GM19455 (cell line): Measurements from ENCODE around the gene NBPF4.
"Not testable (repeated sequence)": the region's sequence is repeated elsewhere in the genome, so short reads cannot be mapped to it uniquely, and the experiment has no call there.

Source experiments
- ATAC-seq: cut with Tn5 transposase; IDR thresholded peaks from one replicate; pipeline ENCODE4 v1.9.1; 2021; ENCODE audit not compliant: unreplicated experiment

The NBPF4 gene

DNA sequence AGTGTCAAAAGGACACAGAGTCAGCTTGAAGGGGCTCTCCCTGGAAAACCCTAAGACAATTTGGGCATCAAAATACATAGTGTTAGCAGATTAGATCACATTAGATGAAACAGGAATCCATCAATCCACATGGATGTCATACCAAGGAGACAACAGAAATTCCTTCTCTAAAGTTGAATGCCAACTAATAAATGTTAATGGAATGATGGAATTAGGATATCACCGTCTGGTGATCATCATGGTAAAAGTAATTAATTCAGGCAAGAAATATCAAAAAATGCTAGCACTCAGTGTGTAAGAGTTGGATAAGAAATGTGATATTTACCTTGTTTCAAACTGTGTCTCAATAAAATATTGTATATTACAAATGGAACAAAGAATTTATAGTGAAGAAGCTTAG is 32.9 kb downstream of the NBPF4 start:
- ATAC-seq: no peak

DNA sequence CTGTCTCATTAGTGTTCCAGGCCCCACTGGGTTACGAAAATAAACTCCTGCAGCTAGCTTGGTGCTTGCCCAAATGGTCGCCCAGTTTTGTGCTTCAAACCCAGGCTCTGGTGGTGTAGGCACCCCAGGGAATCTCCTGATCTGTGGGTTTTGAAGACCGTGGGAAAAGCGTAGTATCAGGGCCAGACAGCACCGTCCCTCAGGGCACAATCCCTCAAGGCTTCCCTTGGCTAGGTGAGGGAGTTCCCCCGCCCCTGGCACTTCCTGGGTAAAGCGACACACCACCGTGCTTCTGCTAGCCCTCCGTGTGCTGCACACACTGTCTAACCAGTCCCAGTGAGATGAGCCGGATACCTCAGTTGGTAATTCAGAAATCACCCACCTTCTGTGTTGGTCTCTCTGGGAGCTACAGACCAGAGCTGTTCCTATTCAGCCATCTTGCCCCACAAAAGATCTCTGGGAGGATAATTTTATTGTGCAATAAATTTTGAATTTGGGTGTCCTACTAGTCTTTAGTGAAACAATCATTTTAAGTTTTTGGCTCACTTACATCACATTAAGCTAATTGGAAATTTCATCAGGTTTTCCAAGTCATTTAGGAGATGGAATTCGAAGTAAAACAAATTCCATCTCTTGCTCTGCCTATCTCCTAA is 34.3 kb downstream of the NBPF4 start:
- no peak for ATAC-seq

DNA sequence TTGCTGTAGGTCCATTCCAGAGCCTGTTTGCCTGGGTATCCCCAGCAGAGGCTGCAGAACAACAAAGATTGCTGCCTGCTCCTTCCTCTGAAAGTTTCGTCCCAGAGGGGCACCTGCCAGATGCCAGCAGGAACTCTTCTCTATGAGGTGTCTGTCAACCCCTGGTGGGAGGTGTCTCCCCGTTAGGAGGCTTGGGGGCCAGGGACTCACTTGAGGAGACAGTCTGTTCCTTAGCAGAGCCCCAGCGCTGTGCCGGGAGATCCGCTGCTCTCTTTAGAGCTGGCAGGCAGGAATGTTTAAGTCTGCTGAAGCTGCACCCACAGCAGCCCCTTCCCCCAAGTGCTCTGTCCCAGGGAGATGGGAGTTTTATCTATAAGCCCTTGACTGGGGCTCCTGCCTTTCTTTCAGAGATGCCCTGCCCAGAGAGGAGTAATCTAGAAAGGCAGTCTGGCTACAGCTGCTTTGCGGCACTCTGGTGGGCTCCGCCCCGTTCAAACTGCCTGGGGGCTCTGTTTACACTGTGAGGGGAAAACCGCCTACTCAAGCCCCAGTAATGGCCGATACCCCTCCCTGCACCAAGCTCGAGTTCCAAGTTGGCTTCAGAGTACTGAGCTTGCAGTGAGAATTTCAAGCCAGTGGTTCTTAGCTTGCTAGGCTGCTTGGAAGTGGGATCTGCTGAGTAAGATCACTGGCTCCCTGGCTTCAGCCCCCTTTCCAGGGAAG is 35.0 kb downstream of the NBPF4 start:
- no peak for ATAC-seq

DNA sequence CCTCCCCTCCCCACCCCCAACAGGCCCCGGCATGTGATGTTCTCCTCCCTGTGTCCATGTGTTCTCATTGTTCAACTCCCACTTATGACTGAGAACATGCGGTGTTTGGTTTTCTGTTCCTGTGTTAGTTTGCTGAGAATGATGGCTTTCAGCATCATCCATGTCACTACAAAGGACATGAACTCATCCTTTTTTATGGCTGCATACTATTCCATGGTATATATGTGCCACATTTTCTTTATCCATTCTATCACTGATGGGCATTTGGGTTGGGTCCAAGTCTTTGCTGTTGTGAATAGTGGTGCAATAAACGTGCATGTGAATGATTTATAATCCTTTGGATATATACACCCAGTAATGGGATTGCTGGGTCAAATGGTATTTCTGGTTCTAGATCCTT is 40.3 kb downstream of the NBPF4 start:
- not testable (repeated sequence) for ATAC-seq

DNA sequence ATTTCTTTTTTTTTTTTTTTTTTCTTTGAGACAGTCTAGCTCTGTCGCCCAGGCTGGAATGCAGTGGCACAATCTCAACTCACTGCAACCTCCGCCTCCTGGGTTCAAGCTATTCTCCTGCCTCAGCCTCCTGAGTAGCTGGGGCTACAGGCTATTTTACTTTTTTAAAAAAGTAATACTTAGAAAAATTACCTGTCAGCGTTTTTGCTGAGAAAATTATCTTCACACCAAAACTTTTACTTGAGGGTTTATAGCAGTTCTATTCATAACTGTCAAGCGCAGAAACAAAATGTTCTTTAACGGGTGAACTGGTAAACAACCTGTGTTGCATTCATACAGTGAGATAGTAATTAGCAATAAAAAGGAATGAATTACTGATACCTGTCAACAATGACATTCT is 42.2 kb downstream of the NBPF4 start:
- ATAC-seq: no peak

DNA sequence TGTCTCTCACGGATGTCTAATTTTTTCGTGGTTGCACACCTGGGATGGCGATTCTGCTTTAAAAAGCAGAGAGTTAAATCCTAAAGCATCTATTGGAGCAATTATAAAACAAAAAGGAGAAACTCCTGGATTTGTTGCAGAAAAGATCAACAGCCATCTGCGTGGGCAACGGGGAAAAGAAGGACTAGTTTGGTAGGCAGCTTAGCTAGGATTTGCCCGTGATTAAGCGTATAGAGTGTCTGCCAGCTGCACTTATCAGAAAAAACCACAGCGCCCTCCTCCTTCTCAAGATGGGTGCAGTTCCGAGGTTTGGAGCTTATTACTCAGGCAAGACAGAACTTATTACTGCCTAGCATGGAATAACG is 43.2 kb downstream of the NBPF4 start:
- no peak for ATAC-seq

DNA sequence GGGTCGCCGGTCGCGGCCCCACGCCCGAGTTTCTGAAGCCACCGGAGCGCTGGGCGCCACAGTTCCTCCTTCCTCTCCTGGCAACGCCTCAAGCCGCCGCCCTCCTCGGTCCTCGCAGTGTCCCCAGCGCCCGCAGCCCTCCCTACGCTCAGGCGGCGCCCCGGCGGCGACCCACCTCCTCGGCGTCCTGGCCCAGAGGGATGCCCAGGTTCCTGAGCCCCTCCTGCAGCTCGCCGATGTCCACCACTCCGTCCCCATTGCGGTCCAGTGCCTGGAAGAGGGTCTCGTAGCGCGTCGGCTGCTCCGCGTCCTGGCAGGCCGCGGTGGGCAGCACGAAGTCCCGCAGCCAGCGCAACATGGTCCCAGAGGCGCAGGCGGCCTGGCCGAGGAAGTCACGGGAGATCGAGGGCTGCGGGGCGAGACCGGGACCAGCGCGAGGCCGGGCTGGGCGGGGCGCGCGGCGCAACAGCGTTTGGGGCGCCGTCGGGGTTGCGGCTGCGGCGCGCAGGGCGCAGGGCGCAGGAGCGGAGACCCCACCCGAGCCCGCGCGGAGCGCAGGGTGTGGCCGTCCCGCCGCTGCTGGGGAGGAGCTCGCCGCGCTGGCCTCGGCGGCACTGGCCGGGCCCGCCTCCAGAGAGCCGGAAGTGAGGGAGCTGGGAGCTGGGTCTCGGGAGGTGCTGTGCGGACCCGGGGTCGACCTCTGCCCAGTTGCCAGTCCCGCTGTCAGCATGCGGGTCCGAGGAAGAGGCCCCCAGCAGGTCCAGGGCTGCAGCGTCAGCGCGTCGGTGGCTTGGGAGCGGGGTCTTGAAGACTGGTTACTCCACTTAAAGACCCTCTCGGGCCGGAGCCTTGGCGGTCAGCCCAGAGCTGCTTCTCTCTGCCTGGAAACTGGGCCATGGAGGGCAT is 43.8 kb downstream of the NBPF4 start, which contains the start of gene SLC25A24:
Gene SLC25A24, minus strand, starts transcription at position 563 of the 906 bp plus-strand sequence. Its CDS starts 205 bp downstream, at position 358.
- peak; percentile 89 for ATAC-seq

DNA sequence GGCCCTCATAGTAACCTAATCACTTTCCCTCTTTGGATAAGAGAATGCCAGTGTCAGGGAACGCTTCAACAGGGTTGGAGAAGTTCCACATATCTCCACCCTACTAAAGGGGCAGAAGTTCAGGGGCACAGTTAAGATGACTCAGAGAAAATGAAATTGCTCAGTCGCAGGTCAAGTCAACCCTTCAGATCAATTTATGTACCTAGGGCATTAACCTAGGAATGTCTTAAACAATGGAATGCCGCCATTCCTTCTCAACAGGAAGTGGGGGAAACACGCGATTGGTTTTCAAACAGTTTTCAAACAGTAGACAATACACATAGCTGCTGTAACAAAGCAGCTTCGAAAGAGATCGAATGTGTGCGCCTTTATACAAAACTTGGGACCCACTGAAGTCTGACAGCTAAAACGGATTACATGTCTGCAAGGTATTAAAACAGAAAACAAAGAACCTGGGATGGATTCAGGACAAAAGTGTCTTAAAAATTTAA is 44.6 kb downstream of the NBPF4 start:
- no peak for ATAC-seq

DNA sequence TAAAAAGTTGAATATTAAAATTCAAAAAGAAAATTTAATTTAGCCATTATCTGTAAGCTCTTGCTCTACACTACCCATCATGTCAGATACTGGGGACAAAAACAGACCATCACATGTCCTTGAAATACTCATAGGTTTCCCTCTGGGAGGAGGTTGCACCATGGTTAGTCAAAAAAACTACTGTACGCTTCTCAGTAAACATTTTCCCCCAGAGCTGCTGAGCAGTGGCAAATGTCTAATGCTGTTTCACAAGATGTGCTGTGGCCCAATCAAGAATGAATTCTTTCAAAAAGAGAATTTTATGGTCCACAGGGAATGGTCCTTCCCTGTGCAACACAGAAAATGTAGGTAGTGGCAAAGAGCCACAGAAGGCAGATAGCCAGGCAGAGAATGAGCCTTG is 49.8 kb downstream of the NBPF4 start:
- ATAC-seq: no peak

DNA sequence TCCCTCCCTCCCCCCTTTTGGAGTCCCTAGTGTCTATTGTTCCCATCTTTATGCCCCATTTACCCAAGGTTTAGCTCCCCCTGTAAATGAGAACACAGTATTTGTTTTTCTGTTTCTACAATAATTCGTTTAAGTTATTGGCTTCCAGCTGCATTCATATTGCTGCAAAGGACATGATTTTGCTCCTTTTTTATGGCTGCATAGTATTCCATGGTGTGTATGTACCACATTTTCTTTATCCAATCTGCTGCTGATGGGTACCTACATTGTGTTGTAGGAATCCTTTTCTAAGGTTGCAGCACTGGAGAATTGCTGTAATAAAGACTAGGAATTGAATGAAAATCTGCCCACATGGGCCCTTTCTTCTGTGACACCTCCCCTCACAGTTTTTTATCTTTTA is 50.5 kb downstream of the NBPF4 start:
- no peak for ATAC-seq

DNA sequence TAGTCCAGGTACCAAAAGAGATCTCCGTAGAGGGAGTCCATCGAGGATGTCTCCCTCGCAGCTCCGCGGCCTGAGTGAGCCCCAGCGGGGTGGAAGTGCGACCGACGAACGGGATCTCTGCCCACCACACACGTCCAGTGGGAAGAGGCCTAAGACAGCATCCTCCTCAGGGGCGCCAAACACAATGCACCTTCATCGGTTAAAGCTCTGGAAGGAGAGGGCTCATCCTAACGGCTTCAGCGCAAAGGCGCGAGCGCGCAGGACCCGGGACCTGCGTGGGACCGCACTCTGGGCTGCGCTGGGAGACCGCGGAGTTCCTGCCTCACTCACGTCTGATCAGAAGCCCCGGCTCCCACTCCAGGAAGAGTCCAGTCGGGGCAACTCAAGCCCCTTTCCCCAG is 51.3 kb downstream of the NBPF4 start:
- no peak for ATAC-seq

DNA sequence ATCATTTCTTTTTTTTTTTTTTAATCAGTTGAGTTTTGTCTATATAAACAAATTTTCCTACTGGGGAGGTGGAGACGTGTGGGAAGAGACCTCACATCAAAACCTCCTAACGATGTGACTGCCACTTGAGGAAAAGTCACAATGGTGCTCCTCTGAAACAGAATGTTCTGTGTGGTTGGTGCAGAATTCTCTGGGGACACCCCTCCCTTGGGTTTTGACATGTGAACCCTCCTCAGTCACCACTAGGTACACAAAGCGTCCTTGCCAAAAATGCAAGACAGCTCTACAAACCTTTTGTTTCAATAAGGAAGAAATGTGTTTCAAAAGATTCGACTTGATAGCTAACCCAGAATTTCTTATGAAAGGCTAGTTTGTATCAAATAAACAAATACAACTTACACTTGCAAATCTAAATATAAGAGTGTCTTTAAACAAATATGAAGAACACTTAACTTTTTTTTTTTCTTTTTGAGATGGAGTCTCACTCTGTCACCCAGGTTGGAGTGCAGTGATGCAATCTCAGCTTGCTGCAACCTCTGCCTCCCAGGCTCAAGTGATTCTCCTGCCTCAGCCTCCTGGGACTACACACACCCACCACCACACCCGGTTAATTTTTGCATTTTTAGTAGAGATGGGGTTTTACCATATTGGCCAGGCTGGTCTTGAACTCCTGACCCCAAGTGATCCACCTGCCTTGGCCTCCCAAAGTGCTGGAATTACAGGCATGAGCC is 53.0 kb downstream of the NBPF4 start:
- ATAC-seq: no peak

DNA sequence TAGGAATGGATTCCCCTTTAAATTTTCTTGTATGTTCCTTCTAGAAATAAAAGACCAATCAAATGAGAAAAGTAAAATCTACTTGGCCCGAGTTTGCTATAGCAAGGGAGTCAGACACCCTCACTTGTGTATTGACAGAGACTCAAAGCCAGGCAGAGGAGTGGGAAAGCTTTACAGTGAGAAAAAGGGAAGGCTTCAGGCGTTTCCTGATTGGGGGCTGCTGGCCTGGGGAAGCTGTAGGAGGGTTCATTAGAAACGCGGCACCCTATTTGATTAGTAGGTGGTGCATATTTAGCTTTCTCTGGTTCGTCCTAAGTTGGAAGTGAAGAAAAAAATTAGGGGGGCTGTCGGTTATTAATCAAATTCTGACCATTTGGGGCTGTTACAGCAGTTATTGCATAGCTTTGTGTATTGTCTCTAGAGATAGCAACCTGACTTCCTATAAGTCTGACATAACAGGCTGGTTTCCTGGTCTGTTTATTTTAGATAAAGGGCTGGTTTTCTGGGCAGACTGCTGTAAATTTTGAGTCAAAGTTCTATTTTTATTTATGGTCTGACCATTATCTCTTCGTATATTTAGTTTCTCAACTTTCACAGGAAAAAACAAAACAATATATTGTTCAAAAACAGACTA is 53.8 kb downstream of the NBPF4 start:
- no peak for ATAC-seq

DNA sequence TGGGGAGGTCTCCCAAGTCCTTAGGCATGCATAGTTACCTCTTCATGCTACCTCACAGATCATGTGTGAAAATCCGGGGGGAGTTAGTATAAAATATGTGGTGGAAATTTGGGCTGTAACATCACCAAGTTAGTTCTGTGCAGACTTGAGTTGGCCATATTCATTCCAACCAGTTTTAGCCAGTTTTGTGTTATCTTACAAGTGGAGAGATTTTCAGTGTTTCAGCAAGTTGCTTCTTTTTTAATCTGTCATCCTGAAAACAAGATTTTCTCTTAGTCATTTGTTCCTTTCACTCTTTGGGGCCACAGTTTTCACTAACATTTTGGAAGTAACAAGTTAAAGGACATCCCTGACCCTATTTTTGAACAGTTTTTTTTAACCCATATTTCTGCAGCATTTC is 55.1 kb downstream of the NBPF4 start:
- no peak for ATAC-seq

DNA sequence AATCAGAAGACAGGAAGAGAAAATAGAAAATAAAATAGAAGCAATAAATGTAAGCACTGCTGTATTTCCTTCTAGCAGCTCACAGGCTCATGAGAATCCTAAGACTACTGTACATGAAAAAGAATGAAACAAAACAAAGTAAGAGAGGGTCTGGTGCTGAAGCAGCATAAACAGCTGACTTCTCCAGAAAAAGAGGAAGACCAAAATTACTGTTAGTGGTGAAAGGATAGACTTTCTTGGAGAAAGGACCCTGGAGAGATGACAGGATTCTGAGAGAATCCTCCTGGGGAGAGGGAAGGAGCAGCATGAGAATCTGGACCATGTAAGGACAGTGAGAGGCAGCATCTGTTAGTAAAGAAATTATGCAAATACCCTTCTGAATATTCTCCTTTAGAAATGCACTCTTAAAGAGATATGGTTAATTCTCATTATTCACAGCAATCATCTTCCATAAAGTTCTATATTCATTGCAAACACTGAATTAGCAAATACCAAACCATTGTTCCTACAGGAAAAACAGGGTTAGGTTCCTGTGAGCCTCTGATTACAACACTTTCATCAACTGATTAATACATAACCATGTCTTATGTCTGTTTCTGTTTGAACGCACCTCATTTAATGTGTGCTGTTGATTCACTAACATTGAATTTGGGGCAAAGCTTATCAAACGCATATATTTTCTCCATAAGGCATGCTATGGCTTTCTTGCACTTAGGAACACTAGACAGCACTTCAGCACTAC is 60.7 kb downstream of the NBPF4 start:
- ATAC-seq: no peak

DNA sequence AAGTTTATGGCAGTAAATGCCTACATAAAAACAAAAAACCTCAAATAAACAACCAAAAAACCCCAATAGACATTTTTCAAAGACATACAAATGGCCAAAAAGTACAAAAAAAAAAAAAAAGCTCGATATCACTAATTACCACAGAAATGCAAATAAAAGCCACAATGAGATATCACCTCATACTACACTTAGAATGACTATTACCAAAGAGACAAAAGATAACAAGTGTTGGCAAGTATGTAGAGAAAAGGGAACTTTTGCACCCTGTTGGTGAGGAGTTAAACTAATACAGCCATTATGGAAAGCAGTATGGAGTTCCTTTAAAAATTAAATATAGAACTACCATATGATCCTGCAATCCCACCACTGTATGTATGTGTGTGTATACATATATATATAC is 64.9 kb downstream of the NBPF4 start:
- ATAC-seq: no peak
